ENCODE data around the gene TXNRD1.
"Not testable (repeated sequence)": the region's sequence is repeated elsewhere in the genome, so short reads cannot be mapped to it uniquely, and the experiment has no call there.

TXNRD1 gene

GRCh38 chr12:104331376-104331775 lies 115.8 kb downstream of the TXNRD1 start:
- DNase-seq, result no peak

GRCh38 chr12:104332273-104332672 lies 116.7 kb downstream of the TXNRD1 start:
- DNase-seq, result not testable (repeated sequence)

GRCh38 chr12:104333692-104334255 lies 118.2 kb downstream of the TXNRD1 start:
- DNase-seq, result no peak

- no peak for DNase-seq
These were observed 119.0 kb downstream of the TXNRD1 start for GRCh38 chr12:104334581-104334980.

GRCh38 chr12:104336115-104336514 lies 120.5 kb downstream of the TXNRD1 start:
- DNase-seq, result no peak

DNA sequence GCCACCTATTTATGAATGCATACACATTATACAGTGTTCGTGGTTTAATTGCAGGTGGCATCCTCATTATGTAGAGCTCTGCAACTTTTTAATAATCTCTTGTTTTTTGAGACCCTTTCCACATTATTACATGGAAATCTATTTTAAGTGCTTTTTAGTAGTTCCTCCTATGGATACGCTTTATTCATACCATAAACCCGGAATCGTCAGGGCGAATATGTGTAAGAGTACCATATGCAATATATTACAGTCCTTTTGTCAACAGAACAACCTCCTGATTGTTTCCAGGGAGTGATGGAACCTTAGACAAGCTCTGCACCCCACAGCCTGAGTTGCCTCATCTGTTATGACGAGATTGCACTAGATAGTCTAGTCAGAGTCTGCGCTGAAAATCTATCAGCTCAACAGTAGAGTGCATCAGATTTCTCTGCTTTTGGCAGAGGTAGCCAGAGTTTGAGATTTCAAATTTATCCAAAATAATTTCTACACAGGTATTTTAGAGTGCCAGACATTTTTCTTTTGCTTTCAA lies 121.5 kb downstream of the TXNRD1 start:
- DNase-seq, result no peak

DNA sequence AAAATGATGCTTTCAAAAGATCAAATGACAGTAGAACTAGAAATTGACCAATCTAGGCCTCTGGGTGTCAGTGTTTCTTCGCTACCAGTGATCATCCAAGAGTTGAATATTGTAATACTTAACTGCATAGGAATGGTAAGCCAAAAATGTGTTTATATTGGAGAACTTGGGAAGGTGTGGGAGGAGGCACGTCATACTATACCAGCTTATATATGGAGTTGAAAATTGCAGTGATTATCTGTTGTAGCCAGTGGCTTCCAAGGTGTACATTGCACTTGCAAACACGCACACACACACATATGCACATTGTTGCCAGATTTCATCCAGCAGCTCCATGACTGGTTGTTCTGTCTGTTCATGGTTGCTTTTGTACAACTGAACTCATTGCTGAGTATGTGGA lies 124.1 kb downstream of the TXNRD1 start:
- DNase-seq, result no peak

- DNase-seq, result no peak
These were observed 124.6 kb downstream of the TXNRD1 start for GRCh38 chr12:104340177-104340576.

- DNase-seq, result no peak
These were observed 125.5 kb downstream of the TXNRD1 start for GRCh38 chr12:104340925-104341611.

DNA sequence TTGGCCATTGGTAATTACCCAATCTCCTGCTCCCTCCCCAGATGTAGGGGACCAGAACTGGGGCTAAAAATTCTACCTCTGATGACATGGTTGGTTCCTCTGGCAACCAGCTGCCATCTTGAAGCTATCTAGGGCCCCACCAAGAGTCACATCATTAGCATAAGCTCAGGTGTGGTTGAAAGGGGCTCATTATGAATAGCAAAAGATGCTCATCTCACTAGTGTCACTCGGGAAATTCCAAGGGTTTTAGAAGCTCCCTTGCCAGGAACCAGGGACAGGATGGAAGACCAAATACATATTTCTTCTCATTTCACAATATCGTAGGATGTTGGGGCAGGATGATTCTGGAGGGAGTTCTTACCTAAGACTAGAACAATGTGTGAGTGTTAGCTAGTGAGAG lies 126.6 kb downstream of the TXNRD1 start:
- no peak for DNase-seq

- DNase-seq, result no peak
These were observed 127.2 kb downstream of the TXNRD1 start for GRCh38 chr12:104342635-104343249.

- no peak for DNase-seq
These were observed 129.1 kb downstream of the TXNRD1 start for GRCh38 chr12:104344682-104345081.

- DNase-seq, result no peak
These were observed 129.9 kb downstream of the TXNRD1 start for GRCh38 chr12:104345234-104346066.

GRCh38 chr12:104347374-104348075 lies 131.9 kb downstream of the TXNRD1 start:
- no peak for DNase-seq

DNA sequence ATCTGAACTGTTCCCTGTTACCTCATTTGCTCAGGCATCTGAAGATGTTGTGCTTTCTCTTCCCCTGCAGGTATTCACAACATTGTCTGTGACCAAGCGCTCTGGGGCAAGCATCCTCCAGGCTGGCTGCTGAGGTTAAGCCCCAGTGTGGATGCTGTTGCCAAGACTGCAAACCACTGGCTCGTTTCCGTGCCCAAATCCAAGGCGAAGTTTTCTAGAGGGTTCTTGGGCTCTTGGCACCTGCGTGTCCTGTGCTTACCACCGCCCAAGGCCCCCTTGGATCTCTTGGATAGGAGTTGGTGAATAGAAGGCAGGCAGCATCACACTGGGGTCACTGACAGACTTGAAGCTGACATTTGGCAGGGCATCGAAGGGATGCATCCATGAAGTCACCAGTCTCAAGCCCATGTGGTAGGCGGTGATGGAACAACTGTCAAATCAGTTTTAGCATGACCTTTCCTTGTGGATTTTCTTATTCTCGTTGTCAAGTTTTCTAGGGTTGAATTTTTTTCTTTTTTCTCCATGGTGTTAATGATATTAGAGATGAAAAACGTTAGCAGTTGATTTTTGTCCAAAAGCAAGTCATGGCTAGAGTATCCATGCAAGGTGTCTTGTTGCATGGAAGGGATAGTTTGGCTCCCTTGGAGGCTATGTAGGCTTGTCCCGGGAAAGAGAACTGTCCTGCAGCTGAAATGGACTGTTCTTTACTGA lies 132.9 kb downstream of the TXNRD1 start:
- DNase-seq, result no peak

DNA sequence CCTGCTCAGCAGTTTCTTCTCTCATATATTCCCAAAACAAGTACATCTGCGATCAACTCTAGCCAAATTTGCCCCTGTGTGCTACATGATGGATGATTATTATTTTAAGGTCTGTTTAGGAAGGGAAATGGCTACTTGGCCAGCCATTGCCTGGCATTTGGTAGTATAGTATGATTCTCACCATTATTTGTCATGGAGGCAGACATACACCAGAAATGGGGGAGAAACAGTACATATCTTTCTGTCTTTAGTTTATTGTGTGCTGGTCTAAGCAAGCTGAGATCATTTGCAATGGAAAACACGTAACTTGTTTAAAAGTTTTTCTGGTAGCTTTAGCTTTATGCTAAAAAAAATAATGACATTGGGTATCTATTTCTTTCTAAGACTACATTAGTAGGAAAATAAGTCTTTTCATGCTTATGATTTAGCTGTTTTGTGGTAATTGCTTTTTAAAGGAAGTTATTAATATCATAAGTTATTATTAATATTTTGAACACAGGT lies 133.5 kb downstream of the TXNRD1 start:
- DNase-seq, result no peak

GRCh38 chr12:104350211-104351056 lies 134.9 kb downstream of the TXNRD1 start:
- no peak for DNase-seq

GRCh38 chr12:104351057-104351983 lies 135.7 kb downstream of the TXNRD1 start:
- DNase-seq, result no peak

GRCh38 chr12:104352106-104352713 lies 136.6 kb downstream of the TXNRD1 start:
- no peak for DNase-seq
